B cell (primary cell): ENCODE results near the gene MAP1B. TPM values are rescaled to one million over a fixed set of nuclear protein-coding genes. Genes with fewer than 3 reads are reported as not detected.

Experiments
- ATAC-seq: fragments of 200-7000 bp; cut with Tn5 transposase; one replicate; pipeline ENCODE4 v1.10.0; 2021; ENCODE audit warnings: low read depth, mild to moderate bottlenecking, moderate number of reproducible peaks, moderate library complexity
- CTCF ChIA-PET: fragments of 350-600 bp; sonication (Branson Sonifier 250); formaldehyde crosslinking; loops from one replicate; lab custom pipeline; 2021; ENCODE audit warnings: antibody characterized with exemption, inconsistent platforms; lab: Charles Lee
- POLR2A ChIA-PET: fragments of 350-600 bp; sonication (Branson Sonifier 250); formaldehyde crosslinking; loops from one replicate; lab custom pipeline; 2021; ENCODE audit warnings: antibody characterized with exemption; lab: Charles Lee
- DNase-seq: peaks from one replicate; pipeline ENCODE4 v3.0.0; 2013
- H2AFZ ChIP-seq: 2 replicates; pipeline ENCODE4 v1.6.1; 2012; ENCODE audit warnings: mild to moderate bottlenecking, low read depth, low read length; ENCODE audit not compliant: insufficient read depth, poor library complexity, severe bottlenecking
- H3K27ac ChIP-seq, 2 donors: 1 replicate in 1 of 2; 2 replicates in 1 of 2; pipeline ENCODE4 v1.5.1; 2012 to 2013; ENCODE audit warnings: low read length in 2 of 2, mild to moderate bottlenecking in 2 of 2, moderate library complexity in 1 of 2
- H3K27me3 ChIP-seq, 4 experiments: fragments of 200-600 bp in 1 of 4; sonication (generic) in 1 of 4; replicated peaks in 1 of 4; 1 replicate in 2 of 4; 2 replicates in 2 of 4; pipeline versions ENCODE4 v1.6.1 to v1.7.0; 2013 to 2016; ENCODE audit warnings: low read length in 3 of 4, mild to moderate bottlenecking in 2 of 4, mixed read lengths in 1 of 4, moderate library complexity in 1 of 4; ENCODE audit not compliant: insufficient read depth in 4 of 4, control insufficient read depth in 3 of 4; ENCODE audit errors: control extremely low read depth in 1 of 4
- H3K36me3 ChIP-seq, 2 experiments: replicated peaks in 1 of 2; 1 replicate in 1 of 2; 2 replicates in 1 of 2; pipeline versions ENCODE4 v1.6.1 to v1.7.1; 2013; ENCODE audit warnings: low read length in 1 of 2; ENCODE audit not compliant: insufficient read depth in 2 of 2, control insufficient read depth in 1 of 2; ENCODE audit errors: control extremely low read depth in 1 of 2, extremely low read depth in 1 of 2
- H3K4me1 ChIP-seq, 2 donors: fragments of 200-600 bp in 1 of 2; sonication (generic) in 1 of 2; 1 replicate in 1 of 2; 2 replicates in 1 of 2; pipeline versions ENCODE4 v1.5.1 to v1.6.1; 2013 to 2017; ENCODE audit warnings: low read length in 2 of 2; ENCODE audit not compliant: control insufficient read depth in 2 of 2, insufficient read depth in 2 of 2
- H3K4me2 ChIP-seq: replicated peaks from 2 replicates; pipeline ENCODE3; 2012; ENCODE audit warnings: mild to moderate bottlenecking, low read depth, low read length; ENCODE audit not compliant: poor library complexity, severe bottlenecking
- H3K4me3 ChIP-seq, 5 experiments: fragments of 200-600 bp in 1 of 5; sonication (generic) in 1 of 5; 1 replicate in 3 of 5; 2 replicates in 2 of 5; pipeline versions ENCODE4 v1.5.1 to v1.7.0; 2011 to 2016; ENCODE audit warnings: low read length in 4 of 5, mild to moderate bottlenecking in 4 of 5, low read depth in 2 of 5, control low read depth in 1 of 5, moderate library complexity in 1 of 5; ENCODE audit not compliant: insufficient read depth in 1 of 5; ENCODE audit errors: control extremely low read depth in 1 of 5, extremely low read depth in 1 of 5
- H3K79me2 ChIP-seq: fragments of 200-600 bp; sonication (generic); one replicate; pipeline ENCODE4 v1.6.0; 2016; ENCODE audit warnings: low read length; ENCODE audit not compliant: control insufficient read depth, insufficient read depth
- H3K9ac ChIP-seq: fragments of 200-600 bp; sonication (generic); 2 replicates; pipeline ENCODE4 v1.6.1; 2017; ENCODE audit warnings: mild to moderate bottlenecking, low read length, moderate library complexity
- H3K9me3 ChIP-seq, 3 donors: one replicate each; pipeline versions ENCODE4 v1.6.1 to v1.7.1; 2013; ENCODE audit warnings: low read length in 2 of 3; ENCODE audit not compliant: control insufficient read depth in 2 of 3, insufficient read depth in 1 of 3; ENCODE audit errors: control extremely low read depth in 1 of 3
- H4K20me1 ChIP-seq: 2 replicates; pipeline ENCODE4 v1.6.0; 2012; ENCODE audit warnings: mild to moderate bottlenecking, low read length; ENCODE audit not compliant: insufficient read depth, control insufficient read depth, poor library complexity, severe bottlenecking
- H3K27ac Mint-ChIP-seq: one replicate; pipeline ENCODE4 v1.8.0; 2021; ENCODE audit warnings: mixed read lengths
- H3K27me3 Mint-ChIP-seq: one replicate; pipeline ENCODE4 v1.8.0; 2021; ENCODE audit warnings: mixed read lengths
- H3K4me1 Mint-ChIP-seq: one replicate; pipeline ENCODE4 v1.8.0; 2021; ENCODE audit warnings: mixed read lengths
- H3K4me3 Mint-ChIP-seq: one replicate; pipeline ENCODE4 v1.8.0; 2021; ENCODE audit warnings: mixed read lengths
- H3K9me3 Mint-ChIP-seq: one replicate; pipeline ENCODE4 v1.8.0; 2022; ENCODE audit warnings: mixed read lengths; ENCODE audit not compliant: insufficient read depth
- EZH2 ChIP-seq: IDR thresholded peaks from 2 replicates; pipeline ENCODE4 v1.6.1; 2012; ENCODE audit warnings: borderline replicate concordance, low read depth, mild to moderate bottlenecking, moderate library complexity, low read length; ENCODE audit not compliant: insufficient read depth, poor library complexity, severe bottlenecking
- WGBS: methylation state at CpG from one replicate; pipeline ENCODE4 v1.1.5; 2013; ENCODE audit warnings: missing lambda C conversion rate; ENCODE audit not compliant: insufficient coverage; 5-methylcytosine and 5-hydroxymethylcytosine counted together
- intact Hi-C: fragments of 100-400 bp; cut with micrococcal nuclease; formaldehyde crosslinking; loops from one replicate; pipeline ENCODE4 v1.10.0; 2022
- polyA plus RNA-seq: library from polyadenylated mRNA; depleted of rRNA; stranded (reverse); fragments of >200 nt; gene quantifications from 2 replicates; pipeline ENCODE4 v1.2.3, GENCODE V29; 2012
- total RNA-seq, 2 donors: library from RNA; stranded (reverse); fragments of 120-200 nt in 1 of 2; gene quantifications; 1 replicate in 1 of 2; 2 replicates in 1 of 2; pipeline versions ENCODE4 v1.2.3 to v1.2.4, GENCODE V29; 2013 to 2022
- TF ChIP-seq, protein P1 (sequence below): fragments of 200-600 bp; IDR thresholded peaks from one replicate; pipeline ENCODE4 v1.8.0; 2022; ENCODE audit warnings: antibody characterized with exemption, mild to moderate bottlenecking

Gene MAP1B
- total and polyA plus RNA-seq, 2 donors (not counting 1 experiment from before 2014, with no cell fraction given), result 0.15 TPM; not detected in 1

DNA sequence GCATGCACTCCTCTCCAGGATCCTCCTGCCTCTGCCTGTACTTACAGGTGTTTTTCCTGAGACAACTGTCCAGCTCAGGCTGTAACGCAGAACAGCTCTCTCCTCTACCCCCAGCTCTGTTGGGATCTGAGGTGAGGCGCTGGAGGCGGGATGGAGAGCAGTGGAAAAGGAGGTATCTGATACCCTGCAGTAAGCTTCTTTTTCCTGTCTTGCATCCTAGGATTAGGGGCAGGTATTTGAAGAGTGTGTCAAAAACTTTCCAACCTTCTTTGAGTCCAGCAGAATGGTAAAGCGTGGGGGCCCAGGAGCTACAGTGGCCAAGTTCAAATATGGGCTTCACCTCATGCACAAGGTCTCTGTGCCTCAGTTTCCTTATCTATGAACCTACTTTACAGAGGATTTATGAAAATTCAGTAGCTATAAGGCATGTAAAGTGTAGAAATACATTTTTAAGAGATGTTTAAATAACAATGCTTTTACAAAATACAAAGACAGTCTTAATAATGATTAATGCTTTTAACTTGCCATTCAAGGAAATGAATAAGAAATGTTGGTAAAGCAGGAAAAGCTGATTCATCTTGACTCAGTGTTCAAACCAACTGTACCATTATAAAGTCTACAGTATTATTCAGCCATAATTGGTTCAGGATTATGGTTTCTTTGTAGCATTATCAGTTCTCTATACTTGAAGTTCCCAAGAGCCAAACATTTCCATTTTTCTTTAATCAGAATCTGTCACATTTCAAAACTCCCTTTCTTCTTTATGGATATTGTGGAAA, 26.1 kb downstream of the MAP1B start:
- ChIA-PET CTCF (interaction anchor here (1.4 kb wide), 1 partner anchor 175 kb away, joined by 5 read pairs; no protein-coding TSS in a partner anchor), POLR2A (no interaction called here)
- intact Hi-C loops, result no loop called here
- Histone ChIP-seq H3K9me3 (no peaks in the 10 kb centered on the region), H4K20me1 (no peaks in the 10 kb centered on the region), H3K36me3 (no peaks in the 10 kb centered on the region), H3K4me3 (no peak overlapping the region), H3K79me2 (no peaks in the 10 kb centered on the region), H3K27ac (no peak overlapping the region), H3K9ac (no peak overlapping the region), H3K4me2 (no peak overlapping the region), H3K27me3 (peaks cover 0 to 5% (median 1%) of the 10 kb centered on the region in 4 experiments), H2AFZ (no peak overlapping the region), H3K4me1 (no peaks in the 10 kb centered on the region)
- H3K27me3 Mint-ChIP-seq, result peaks cover 38% of the 10 kb centered on the region
- DNase-seq (no peak), ATAC-seq (no peak)
- TF ChIP-seq, protein P1, sequence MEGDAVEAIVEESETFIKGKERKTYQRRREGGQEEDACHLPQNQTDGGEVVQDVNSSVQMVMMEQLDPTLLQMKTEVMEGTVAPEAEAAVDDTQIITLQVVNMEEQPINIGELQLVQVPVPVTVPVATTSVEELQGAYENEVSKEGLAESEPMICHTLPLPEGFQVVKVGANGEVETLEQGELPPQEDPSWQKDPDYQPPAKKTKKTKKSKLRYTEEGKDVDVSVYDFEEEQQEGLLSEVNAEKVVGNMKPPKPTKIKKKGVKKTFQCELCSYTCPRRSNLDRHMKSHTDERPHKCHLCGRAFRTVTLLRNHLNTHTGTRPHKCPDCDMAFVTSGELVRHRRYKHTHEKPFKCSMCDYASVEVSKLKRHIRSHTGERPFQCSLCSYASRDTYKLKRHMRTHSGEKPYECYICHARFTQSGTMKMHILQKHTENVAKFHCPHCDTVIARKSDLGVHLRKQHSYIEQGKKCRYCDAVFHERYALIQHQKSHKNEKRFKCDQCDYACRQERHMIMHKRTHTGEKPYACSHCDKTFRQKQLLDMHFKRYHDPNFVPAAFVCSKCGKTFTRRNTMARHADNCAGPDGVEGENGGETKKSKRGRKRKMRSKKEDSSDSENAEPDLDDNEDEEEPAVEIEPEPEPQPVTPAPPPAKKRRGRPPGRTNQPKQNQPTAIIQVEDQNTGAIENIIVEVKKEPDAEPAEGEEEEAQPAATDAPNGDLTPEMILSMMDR, result no peak
- TF ChIP-seq EZH2, result no peak
- H3K27ac Mint-ChIP-seq, result no peak overlapping the region
- WGBS, result no CpG with 5 or more reads among the region's 4 CpGs
- no peaks in the 10 kb centered on the region for H3K9me3 Mint-ChIP-seq
- no peak overlapping the region for H3K4me3 Mint-ChIP-seq
- H3K4me1 Mint-ChIP-seq, result no peaks in the 10 kb centered on the region

DNA sequence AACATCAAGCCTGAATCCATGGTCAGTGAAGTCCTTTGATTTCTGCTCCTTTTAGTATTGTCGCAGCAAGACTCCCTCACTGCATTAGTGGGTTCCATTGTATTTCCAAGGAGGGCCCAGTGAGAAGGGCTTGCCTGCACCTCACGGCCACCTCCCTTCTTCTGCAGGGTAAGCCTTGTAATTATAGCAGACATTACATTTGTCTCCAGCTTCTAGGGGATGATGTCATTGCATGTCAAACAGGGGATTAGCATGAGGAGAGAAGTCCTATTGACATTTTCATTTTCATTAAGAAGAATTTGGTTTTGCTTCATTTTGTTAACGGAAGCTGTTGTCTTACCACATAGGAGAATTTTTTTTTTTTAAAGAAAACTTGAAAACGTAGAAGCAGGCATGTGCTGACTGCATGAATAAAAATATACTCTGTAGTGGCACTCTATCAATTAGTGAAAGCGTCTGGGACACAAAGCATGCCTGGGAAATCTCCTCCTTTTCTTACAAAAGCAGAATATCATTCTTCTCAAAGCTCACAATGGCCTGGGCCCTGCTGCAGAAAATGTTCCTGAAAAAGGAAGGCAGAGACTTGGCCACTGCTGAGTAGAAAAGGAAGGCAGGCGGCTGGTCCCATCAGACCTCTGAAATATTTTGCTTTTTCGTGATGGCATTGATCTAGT, 27.1 kb downstream of the MAP1B start:
- Histone ChIP-seq H4K20me1 (no peaks in the 10 kb centered on the region), H3K9ac (no peak overlapping the region), H2AFZ (no peak overlapping the region), H3K27ac (no peak overlapping the region), H3K27me3 (peaks cover 0 to 5% (median 1%) of the 10 kb centered on the region in 4 experiments), H3K79me2 (no peaks in the 10 kb centered on the region), H3K4me3 (no peak overlapping the region), H3K4me1 (no peaks in the 10 kb centered on the region), H3K4me2 (no peak overlapping the region), H3K36me3 (no peaks in the 10 kb centered on the region), H3K9me3 (no peaks in the 10 kb centered on the region)
- ATAC-seq (no peak), DNase-seq (no peak)
- no peak overlapping the region for H3K27ac Mint-ChIP-seq
- ChIA-PET POLR2A (no interaction called here), CTCF (interaction anchor here (1.4 to 3.6 kb wide), 2 partner anchors 174 kb away, joined by 5 to 63 read pairs; no protein-coding TSS in a partner anchor)
- no peak overlapping the region for H3K4me3 Mint-ChIP-seq
- 92% methylated on average over 3 of the region's 7 CpGs for WGBS
- H3K9me3 Mint-ChIP-seq, result no peaks in the 10 kb centered on the region
- TF ChIP-seq, protein P1, result no peak
- no peak for TF ChIP-seq EZH2
- peaks cover 38% of the 10 kb centered on the region for H3K27me3 Mint-ChIP-seq
- H3K4me1 Mint-ChIP-seq, result no peaks in the 10 kb centered on the region
- intact Hi-C loops, result no loop called here
